Panc1 (cell line): Measurements from ENCODE around the gene INPP4A. TPM values are rescaled to one million over a fixed set of nuclear protein-coding genes. Genes with fewer than 3 reads are reported as not detected.

ENCODE experiments used
- ATAC-seq: fragments of 200-7000 bp; cut with Tn5 transposase; 2 replicates; pipeline ENCODE4 v1.9.1; 2020; ENCODE audit warnings: mild to moderate bottlenecking, moderate library complexity
- BruUV-seq: library from RNA; stranded (reverse); fragments of 400-500 nt; replicated peaks from 2 replicates; lab custom pipeline; 2021; lab: Mats Ljungman, UMichigan
- CTCF ChIA-PET: fragments of 300-600 bp; sonication (Branson Sonifier 250); formaldehyde crosslinking; loops from one replicate; lab custom pipeline; 2022; ENCODE audit warnings: antibody characterized with exemption; lab: Charles Lee
- POLR2A ChIA-PET: fragments of 300-600 bp; sonication (Branson Sonifier 250); formaldehyde crosslinking; loops from one replicate; lab custom pipeline; 2022; ENCODE audit warnings: antibody characterized with exemption; lab: Charles Lee
- DNase-seq: peaks from one replicate; pipeline ENCODE4 v3.0.0-alpha.2; 2010; ENCODE audit warnings: low read depth, low spot score
- H3K27ac ChIP-seq: 2 replicates; pipeline ENCODE4 v1.5.1; 2011; ENCODE audit warnings: mild to moderate bottlenecking, low read length, inconsistent platforms
- H3K27me3 ChIP-seq: fragments of 200-500 bp; sonication (Bioruptor generic); 2 replicates; pipeline ENCODE4 v1.6.0; 2014; ENCODE audit warnings: low read length, inconsistent platforms; ENCODE audit not compliant: control insufficient read depth, insufficient read depth
- H3K36me3 ChIP-seq: fragments of 200-500 bp; sonication (Bioruptor generic); 2 replicates; pipeline ENCODE4 v1.5.1; 2014; ENCODE audit warnings: inconsistent platforms, mild to moderate bottlenecking, low read length, moderate library complexity; ENCODE audit not compliant: control insufficient read depth, insufficient read depth
- H3K4me1 ChIP-seq: 2 replicates; pipeline ENCODE4 v1.5.1; 2011; ENCODE audit warnings: inconsistent platforms, mild to moderate bottlenecking, low read length, moderate library complexity; ENCODE audit not compliant: control insufficient read depth, insufficient read depth
- H3K4me3 ChIP-seq, 2 experiments: 2 replicates each; pipeline ENCODE4 v1.5.1; 2011 to 2012; ENCODE audit warnings: low read depth in 2 of 2, low read length in 2 of 2, mild to moderate bottlenecking in 2 of 2, inconsistent platforms in 1 of 2, moderate library complexity in 1 of 2
- H3K9me3 ChIP-seq: fragments of 200-500 bp; sonication (Bioruptor generic); 2 replicates; pipeline ENCODE4 v1.5.1; 2014; ENCODE audit warnings: low read depth, mild to moderate bottlenecking, inconsistent platforms, low read length, moderate library complexity; ENCODE audit not compliant: control insufficient read depth, insufficient read depth
- POLR2AphosphoS5 ChIP-seq: IDR thresholded peaks from 2 replicates; pipeline ENCODE4 v1.6.1; 2012; ENCODE audit warnings: mild to moderate bottlenecking, low read depth, low read length, moderate library complexity
- SIN3A ChIP-seq: IDR thresholded peaks from 2 replicates; pipeline ENCODE4 v1.6.1; 2012; ENCODE audit warnings: low read depth, mild to moderate bottlenecking, low read length, moderate library complexity, borderline replicate concordance; ENCODE audit not compliant: insufficient read depth
- TCF7L2 ChIP-seq: IDR thresholded peaks from 2 replicates; pipeline ENCODE4 v1.6.1; 2011; ENCODE audit warnings: mild to moderate bottlenecking, low read depth, low read length, inconsistent platforms
- in situ Hi-C: cut with HindIII; loops from 2 replicates; pipeline ENCODE4 v1.10.0; 2016; ENCODE audit warnings: low sequenced_read_pairs, low pct_unique_long_range_greater_than_20kb
- intact Hi-C: fragments of 100-400 bp; cut with micrococcal nuclease; formaldehyde crosslinking; loops from one replicate; pipeline ENCODE4 v1.10.0; 2022; ENCODE audit not compliant: unreplicated experiment
- total RNA-seq: library from RNA; stranded (reverse); gene quantifications from one replicate; pipeline ENCODE4 v1.2.1, GENCODE V29; 2021; ENCODE audit not compliant: unreplicated experiment
- TF ChIP-seq, protein P1 (sequence below), 2 experiments: IDR thresholded peaks; 2 replicates each; pipeline ENCODE4 v1.6.1; 2011 to 2012; ENCODE audit warnings: low read depth in 2 of 2, control low read depth in 1 of 2, low read length in 1 of 2, mild to moderate bottlenecking in 1 of 2, moderate library complexity in 1 of 2; ENCODE audit not compliant: insufficient read depth in 1 of 2
- TF ChIP-seq, protein P2 (sequence below): fragments of 450-650 bp; IDR thresholded peaks from 2 replicates; pipeline ENCODE4 v1.5.1; 2017; ENCODE audit warnings: mild to moderate bottlenecking

The INPP4A gene
- total RNA-seq, 1 experiment from 2014 or later: 22.9 TPM

DNA sequence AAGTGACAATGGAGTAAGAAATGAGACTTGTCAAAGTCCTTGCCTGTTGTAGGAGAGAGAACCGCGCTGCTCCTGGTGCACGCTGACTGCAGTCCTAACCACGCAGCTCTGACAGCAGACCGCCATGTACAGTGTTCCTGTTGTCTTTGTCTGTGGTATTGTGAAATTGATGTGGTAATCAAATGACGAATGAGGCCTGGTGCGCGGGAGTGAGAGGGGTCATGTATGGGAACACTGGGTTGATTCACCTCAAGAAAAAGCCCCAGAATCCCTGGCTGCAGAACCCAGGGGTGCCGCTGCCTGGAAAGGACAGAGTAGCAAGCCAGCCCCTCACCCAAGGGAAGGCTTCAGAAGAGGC is 64.0 kb downstream of the INPP4A start:
- in situ Hi-C loops: no loop called here
- no peak for DNase-seq
- Histone ChIP-seq H3K27me3 (no peaks in the 10 kb centered on the region), H3K4me1 (no peaks in the 10 kb centered on the region), H3K36me3 (no peaks in the 10 kb centered on the region), H3K27ac (no peak overlapping the region), H3K4me3 (no peak overlapping the region), H3K9me3 (no peaks in the 10 kb centered on the region)
- intact Hi-C loops: no loop called here
- ATAC-seq: no peak
- BruUV-seq: no TSS peak
- CTCF ChIA-PET: no interaction called here
- POLR2A ChIA-PET: no interaction called here
- TF ChIP-seq, protein P1, sequence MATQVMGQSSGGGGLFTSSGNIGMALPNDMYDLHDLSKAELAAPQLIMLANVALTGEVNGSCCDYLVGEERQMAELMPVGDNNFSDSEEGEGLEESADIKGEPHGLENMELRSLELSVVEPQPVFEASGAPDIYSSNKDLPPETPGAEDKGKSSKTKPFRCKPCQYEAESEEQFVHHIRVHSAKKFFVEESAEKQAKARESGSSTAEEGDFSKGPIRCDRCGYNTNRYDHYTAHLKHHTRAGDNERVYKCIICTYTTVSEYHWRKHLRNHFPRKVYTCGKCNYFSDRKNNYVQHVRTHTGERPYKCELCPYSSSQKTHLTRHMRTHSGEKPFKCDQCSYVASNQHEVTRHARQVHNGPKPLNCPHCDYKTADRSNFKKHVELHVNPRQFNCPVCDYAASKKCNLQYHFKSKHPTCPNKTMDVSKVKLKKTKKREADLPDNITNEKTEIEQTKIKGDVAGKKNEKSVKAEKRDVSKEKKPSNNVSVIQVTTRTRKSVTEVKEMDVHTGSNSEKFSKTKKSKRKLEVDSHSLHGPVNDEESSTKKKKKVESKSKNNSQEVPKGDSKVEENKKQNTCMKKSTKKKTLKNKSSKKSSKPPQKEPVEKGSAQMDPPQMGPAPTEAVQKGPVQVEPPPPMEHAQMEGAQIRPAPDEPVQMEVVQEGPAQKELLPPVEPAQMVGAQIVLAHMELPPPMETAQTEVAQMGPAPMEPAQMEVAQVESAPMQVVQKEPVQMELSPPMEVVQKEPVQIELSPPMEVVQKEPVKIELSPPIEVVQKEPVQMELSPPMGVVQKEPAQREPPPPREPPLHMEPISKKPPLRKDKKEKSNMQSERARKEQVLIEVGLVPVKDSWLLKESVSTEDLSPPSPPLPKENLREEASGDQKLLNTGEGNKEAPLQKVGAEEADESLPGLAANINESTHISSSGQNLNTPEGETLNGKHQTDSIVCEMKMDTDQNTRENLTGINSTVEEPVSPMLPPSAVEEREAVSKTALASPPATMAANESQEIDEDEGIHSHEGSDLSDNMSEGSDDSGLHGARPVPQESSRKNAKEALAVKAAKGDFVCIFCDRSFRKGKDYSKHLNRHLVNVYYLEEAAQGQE (IDR thresholded peaks at IDR 0.05; ENCODE audit: insufficient read depth in 1 of 2, low read depth in 2 of 2, low read length in 1 of 2): no peak
- TF ChIP-seq SIN3A: no peak
- no peak for TF ChIP-seq POLR2AphosphoS5
- TF ChIP-seq TCF7L2: no peak
- TF ChIP-seq, protein P2, sequence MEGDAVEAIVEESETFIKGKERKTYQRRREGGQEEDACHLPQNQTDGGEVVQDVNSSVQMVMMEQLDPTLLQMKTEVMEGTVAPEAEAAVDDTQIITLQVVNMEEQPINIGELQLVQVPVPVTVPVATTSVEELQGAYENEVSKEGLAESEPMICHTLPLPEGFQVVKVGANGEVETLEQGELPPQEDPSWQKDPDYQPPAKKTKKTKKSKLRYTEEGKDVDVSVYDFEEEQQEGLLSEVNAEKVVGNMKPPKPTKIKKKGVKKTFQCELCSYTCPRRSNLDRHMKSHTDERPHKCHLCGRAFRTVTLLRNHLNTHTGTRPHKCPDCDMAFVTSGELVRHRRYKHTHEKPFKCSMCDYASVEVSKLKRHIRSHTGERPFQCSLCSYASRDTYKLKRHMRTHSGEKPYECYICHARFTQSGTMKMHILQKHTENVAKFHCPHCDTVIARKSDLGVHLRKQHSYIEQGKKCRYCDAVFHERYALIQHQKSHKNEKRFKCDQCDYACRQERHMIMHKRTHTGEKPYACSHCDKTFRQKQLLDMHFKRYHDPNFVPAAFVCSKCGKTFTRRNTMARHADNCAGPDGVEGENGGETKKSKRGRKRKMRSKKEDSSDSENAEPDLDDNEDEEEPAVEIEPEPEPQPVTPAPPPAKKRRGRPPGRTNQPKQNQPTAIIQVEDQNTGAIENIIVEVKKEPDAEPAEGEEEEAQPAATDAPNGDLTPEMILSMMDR: no peak

DNA sequence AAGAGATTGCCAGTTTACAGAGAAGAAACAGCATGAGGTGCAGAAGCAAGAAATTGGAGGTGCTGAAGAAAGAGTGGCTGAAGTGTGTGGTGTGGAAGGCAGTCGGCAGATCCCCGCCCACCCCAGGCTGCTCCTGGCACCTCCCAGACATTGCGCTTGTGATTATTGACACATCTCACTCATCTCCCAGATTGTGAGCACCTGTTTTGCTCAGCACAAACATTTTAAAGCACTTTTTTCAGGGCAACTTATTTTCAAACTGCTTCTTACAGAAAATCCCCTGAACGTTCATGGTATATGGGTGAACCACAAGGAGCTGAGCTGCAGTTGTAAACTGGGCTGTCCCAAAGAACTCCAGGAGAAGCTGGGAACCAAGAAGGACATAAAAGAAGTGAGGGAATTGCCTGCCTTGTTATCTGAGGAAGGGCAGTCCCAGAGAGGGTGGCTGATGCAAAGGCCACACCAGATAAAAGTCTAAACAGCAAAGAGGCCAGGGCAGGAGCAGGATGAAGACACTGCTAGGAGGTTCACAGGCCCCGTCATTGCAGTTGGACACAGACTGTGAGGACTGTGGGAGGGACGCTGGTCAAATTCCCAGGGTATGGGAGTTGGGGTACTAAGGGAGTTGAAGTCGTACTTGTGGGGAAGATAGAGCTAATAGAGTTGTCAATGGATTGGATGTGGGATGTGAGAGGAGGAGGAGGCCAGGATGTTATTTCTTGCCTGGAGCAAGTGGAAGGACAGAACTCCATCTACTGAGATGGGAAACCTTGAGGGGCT is 65.1 kb downstream of the INPP4A start:
- H3K4me3 ChIP-seq: no peak overlapping the region
- no peaks in the 10 kb centered on the region for H3K27me3 ChIP-seq
- ATAC-seq (no peak), DNase-seq (no peak)
- intact Hi-C loops (no loop called here), in situ Hi-C loops (no loop called here)
- no peaks in the 10 kb centered on the region for H3K9me3 ChIP-seq
- H3K4me1 ChIP-seq: peaks cover under 1% of the 10 kb centered on the region; the same call in 1 of the 2 replicates
- TF ChIP-seq, protein P1 (IDR thresholded peaks at IDR 0.05; ENCODE audit: insufficient read depth in 1 of 2, low read depth in 2 of 2, low read length in 1 of 2): no peak
- no peak for TF ChIP-seq SIN3A
- TF ChIP-seq, protein P2: no peak
- no peak for TF ChIP-seq TCF7L2
- TF ChIP-seq POLR2AphosphoS5: no peak
- BruUV-seq: no TSS peak
- CTCF ChIA-PET: no interaction called here
- POLR2A ChIA-PET: no interaction called here
- H3K27ac ChIP-seq: no peak overlapping the region
- H3K36me3 ChIP-seq: no peaks in the 10 kb centered on the region
